NT2/D1 (cell line): ENCODE data around the gene KIF26A.

Source experiments
- SUZ12 ChIP-seq: IDR thresholded peaks from 2 replicates; pipeline ENCODE4 v1.6.1; 2011; ENCODE audit not compliant: insufficient read length, insufficient read depth; ENCODE audit errors: extremely low read depth
- YY1 ChIP-seq: IDR thresholded peaks from 2 replicates; pipeline ENCODE4 v1.6.1; 2011; ENCODE audit not compliant: insufficient read length, insufficient read depth

DNA sequence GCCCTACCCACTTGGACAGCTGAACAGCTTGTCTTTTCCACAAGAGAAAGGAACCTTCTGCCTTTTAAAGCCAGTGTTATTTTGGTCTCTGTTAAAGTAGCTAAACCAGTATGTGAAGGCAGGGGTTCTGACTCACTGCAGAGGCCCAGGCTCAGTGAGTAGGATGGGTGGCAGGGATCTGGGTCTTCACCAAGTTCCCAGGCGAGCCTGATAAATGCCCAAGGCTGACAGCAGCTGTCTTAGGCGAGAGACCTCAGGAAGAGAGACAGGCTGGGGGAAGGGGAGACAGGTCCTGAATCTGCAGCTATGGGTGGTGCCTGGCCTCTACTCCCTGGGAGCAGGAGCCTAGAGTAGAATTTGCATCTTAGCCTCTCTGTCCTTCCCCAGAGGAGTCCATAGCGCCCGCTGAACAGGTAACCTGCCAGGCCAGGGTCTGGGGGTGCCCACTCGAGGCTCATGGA lies 18.1 kb upstream of the KIF26A start:
- no peak for TF ChIP-seq YY1
- no peak for TF ChIP-seq SUZ12
